Measurements from ENCODE around the gene PRKG1.

- no peak for TF ChIP-seq CTCF (IDR thresholded peaks at IDR 0.05)
- TF ChIP-seq POLR2A (IDR thresholded peaks at IDR 0.05): no peak
These were observed 233.8 kb downstream of the PRKG1 start for GRCh38 chr10:51308116-51308515.
